GM18526 (cell line): ENCODE data around the gene GTF2H4.
A peak's percentile ranks its signal among the peaks of the same experiment; 100 is the strongest.

Source experiments
- POLR2A ChIP-seq: IDR thresholded peaks from 3 replicates; pipeline ENCODE4 v1.6.1; 2011; ENCODE audit not compliant: insufficient read length; ENCODE audit errors: extremely low read depth

GTF2H4 gene

DNA sequence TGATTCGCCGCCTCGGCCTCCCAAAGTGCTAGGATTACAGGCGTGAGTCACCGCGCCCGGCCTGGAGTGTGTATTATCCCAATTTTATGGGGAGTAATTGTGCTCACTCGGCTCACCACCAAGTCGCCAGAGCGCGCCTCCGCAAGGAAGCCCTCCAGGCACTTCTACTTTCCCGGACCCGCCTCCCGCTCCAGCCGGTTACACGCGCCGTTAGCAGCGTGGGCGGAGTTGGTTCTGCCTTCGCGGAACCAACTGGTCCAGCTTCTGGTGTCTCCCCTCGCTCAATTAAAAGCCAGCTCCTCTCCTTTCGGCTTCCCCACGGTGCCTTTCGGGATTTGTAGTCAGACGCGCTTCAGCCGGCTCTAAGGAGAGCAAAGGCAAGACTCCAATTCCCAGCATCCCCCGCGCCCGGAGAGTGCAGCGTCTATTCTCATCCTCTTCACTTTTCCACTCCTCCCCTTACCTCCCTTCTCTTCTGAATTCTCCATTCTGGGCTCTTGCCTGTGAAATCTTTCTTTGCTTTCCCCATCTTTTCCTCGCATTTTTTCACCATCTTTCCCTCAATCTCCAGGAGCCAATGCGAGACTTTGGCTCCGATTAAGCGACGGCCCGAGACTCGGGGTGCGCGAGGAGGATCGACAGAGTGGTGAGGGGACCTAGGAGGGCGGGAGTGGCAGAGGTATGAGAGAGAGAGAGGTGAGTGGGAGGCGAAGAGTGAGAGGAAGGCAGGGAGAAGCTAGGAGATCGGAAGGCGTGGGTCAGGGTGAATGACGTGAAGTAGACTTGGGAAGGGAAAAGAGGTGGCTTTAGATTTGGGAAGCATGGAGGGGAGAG lies at the start of gene GTF2H4:
Gene GTF2H4 (plus strand): TSS at position 450 of the 834 bp plus-strand sequence.
- peak; percentile 37 for TF ChIP-seq POLR2A

DNA sequence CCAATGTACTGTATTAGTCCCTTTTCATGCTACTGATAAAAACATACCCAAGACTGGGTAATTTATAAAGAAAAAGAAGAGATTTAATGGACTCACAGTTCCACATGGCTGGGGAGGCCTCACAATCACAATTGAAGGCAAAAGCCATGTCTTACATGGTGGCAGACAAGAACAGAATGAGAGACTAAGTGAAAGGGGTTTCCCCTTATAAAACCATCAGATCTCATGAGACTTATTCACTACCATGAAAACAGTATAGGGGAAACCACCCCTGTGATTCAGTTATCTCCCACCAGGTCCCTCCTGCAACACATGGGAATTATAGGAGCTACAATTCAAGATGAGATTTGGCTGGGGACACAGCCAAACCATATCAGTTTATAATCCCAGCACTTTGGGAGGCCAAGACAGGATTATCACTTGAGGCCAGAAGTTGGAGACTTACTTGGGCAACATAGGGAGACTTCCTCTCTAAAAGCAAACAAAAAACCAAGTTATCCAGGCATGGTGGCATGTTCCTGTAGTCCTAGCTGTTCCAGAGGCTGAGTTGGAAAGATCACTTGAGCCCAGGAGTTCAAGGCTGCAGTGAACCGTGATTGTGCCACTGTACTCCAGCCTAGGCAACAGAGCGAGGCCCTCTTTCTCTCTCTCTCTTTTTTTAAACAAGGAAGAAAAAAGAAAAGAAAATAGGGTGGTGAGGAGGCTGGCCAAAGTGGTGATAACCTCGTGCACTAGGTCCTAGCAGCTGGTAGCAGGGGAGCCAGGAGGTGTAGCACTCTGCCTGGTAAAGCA lies 46.6 kb upstream of the GTF2H4 start:
- no peak for TF ChIP-seq POLR2A

- no peak for TF ChIP-seq POLR2A
Observed at GRCh38 chr6:30862156-30862875, 45.7 kb upstream of the GTF2H4 start.

GRCh38 chr6:30864325-30864724 lies 43.7 kb upstream of the GTF2H4 start:
- TF ChIP-seq POLR2A, result no peak

GRCh38 chr6:30870546-30870945 lies 37.5 kb upstream of the GTF2H4 start:
- no peak for TF ChIP-seq POLR2A

GRCh38 chr6:30871592-30872183 lies 36.3 kb upstream of the GTF2H4 start:
- no peak for TF ChIP-seq POLR2A

- no peak for TF ChIP-seq POLR2A
Observed at GRCh38 chr6:30873137-30873640, 34.8 kb upstream of the GTF2H4 start.

DNA sequence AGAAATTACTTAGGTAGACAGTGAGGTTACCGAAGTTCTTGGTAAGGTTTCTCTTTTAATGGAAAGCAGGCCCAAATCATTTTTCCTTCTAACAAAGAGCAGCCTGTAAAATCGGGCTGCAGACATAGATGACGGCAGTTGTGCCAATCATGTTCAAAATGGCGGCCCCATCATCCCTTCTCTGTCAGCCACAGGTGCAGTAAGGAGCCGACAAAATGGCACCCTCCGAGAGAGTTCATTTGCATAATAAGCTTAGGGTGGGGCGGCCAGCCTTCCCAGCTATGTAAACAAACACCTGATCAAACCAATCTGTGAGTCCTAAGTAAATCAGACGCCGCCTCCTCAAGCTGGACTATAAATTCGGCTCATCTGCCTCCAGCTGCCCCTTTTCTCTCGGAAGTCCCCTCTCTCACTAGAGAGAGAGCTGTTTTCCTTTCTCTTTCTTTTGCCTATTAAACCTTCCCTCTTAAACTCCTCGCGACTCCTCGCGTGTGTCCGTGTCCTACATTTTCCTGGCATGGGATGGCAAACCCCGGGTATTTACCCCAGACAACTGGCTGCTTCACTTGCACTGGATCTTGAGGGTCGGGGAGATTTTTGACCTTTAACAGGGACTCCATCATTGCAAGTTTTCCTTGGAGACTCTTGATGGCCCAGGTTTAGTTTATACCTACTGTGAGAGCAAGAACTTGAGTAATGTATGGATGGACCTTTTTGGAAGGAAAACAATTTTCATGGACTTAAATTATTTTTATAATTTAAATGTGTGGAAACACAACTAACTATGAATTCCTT lies 32.6 kb upstream of the GTF2H4 start:
- TF ChIP-seq POLR2A, result no peak

GRCh38 chr6:30876039-30876730 lies 31.8 kb upstream of the GTF2H4 start:
- no peak for TF ChIP-seq POLR2A

DNA sequence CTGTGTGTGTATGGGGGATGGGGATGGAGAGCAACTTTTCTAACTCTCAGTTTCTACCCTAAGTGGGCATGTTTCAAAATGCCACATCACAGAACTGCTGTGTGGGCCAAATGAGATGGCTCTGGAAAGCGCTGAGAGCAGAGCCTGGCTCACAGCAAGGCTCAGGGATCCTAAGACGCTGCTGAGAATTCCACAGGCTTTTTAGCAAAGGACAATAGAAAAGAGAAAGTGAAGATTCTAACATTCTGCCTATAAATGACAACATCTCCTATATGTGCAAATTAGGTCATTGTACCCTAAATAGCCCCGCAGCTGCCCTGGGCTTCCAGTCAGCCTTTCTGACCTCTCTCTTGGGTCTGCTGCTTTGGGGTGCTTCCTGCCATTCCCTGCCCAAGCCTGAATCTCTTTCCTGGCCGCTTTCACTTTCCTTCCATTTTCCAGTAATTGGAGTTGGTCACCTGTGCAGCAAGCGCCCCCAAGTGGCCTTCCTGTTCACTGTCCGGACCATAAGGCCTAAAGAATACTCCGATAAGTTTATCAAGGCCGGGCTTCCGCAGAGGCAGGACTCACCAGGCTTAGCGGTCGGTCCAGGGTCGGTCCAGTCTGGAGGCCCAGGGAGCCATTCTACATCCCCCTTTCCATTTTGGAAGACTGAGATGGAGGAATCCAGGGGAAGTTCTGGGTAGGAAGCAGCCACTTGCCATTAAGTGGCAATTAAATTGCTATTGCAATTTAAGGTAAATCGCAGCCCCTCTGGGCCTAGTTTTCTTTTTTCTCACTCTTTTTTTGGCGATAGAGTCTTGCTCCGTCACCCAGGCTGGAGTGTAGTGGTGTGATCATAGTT lies 30.4 kb upstream of the GTF2H4 start:
- no peak for TF ChIP-seq POLR2A

- TF ChIP-seq POLR2A, result no peak
Observed at GRCh38 chr6:30879684-30880427, 28.2 kb upstream of the GTF2H4 start.

DNA sequence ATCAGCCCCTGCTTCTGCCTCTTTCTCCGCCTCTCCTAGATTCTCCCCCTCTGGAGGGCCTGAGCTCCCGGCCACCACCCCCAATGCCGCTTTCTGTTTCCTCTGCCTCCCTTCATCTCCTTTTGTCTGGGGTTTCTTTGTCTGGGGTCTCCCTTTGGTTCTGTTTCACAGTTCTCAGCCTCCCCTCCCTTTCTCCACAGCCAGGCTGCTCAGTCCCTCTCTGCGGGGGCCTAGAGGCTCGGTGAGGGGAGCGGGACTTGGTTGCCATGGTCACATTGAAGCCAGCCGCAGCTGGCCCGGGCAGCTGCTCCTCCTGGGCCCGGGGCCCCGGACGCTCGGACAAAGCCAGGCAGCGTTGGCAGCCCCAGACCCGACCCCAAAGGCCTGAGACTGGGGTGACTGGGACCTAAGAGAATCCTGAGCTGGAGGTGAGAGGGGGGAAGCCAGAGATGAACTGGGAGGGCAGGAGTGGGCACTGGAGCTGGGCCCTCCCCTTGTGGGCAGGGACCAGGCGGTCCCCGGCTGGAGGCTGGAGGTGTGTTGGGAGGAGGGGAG lies 27.2 kb upstream of the GTF2H4 start:
- no peak for TF ChIP-seq POLR2A
